K562 (cell line): Measurements from ENCODE around the gene LRRC26. TPM values are rescaled to one million over a fixed set of nuclear protein-coding genes. Genes with fewer than 3 reads are reported as not detected.

Experiments
- ATAC-seq: fragments of 200-7000 bp; cut with Tn5 transposase; 3 replicates; pipeline ENCODE4 v1.9.1; 2020; ENCODE audit warnings: moderate library complexity
- BruUV-seq: library from RNA; stranded (reverse); fragments of 400-500 nt; replicated peaks from 2 replicates; lab custom pipeline; 2021; lab: Mats Ljungman, UMichigan
- CTCF ChIA-PET: fragments of 300-600 bp; formaldehyde crosslinking; extraction: SDS; loops from one replicate; lab custom pipeline; 2021; ENCODE audit warnings: low intra/inter-chr PET ratio; lab: Yijun Ruan, JAX
- POLR2A ChIA-PET: fragments of 300-600, 350-650 bp; sonication (Branson Sonifier 250); formaldehyde crosslinking; extraction: SDS; loops from one replicate; lab custom pipeline; 2021; ENCODE audit warnings: antibody characterized with exemption, inconsistent platforms; lab: Yijun Ruan, JAX
- DNase-seq, 4 experiments: peaks; one replicate each; pipeline versions ENCODE4 v3.0.0 to v3.0.0-alpha.2; 2011 to 2018; ENCODE audit warnings: low spot score in 3 of 4, mixed read lengths in 3 of 4; ENCODE audit errors: extremely low read depth in 1 of 4
- FAIRE-seq: peaks from 2 replicates; lab custom pipeline; 2011; peaks lifted over from hg19 to GRCh38; lab: Jason Lieb, UNC
- H2AFZ ChIP-seq: 2 replicates; pipeline ENCODE4 v1.6.0; 2011; ENCODE audit warnings: low read depth, low read length, control low read depth, inconsistent platforms
- H3K27ac ChIP-seq: fragments of 200-600 bp; 3 replicates; pipeline ENCODE4 v1.8.0; 2011; ENCODE audit warnings: low read depth, mild to moderate bottlenecking, control low read depth, inconsistent platforms, low read length, moderate library complexity, mixed read lengths; ENCODE audit errors: extremely low read depth
- H3K27me3 ChIP-seq, 2 experiments: fragments of 300-600 bp in 1 of 2; 2 replicates in 1 of 2; 3 replicates in 1 of 2; pipeline versions ENCODE4 v1.6.0 to v1.8.0; 2011; ENCODE audit warnings: inconsistent platforms in 2 of 2, low read length in 2 of 2, mild to moderate bottlenecking in 1 of 2, mixed read lengths in 1 of 2, moderate library complexity in 1 of 2; ENCODE audit not compliant: control insufficient read depth in 2 of 2, insufficient read depth in 2 of 2
- H3K36me3 ChIP-seq: fragments of 300-600 bp; 3 replicates; pipeline ENCODE4 v1.8.0; 2011; ENCODE audit warnings: mild to moderate bottlenecking, low read length, inconsistent platforms; ENCODE audit not compliant: control insufficient read depth, insufficient read depth
- H3K4me1 ChIP-seq, 2 experiments: fragments of 200-600 bp in 1 of 2; replicated peaks in 1 of 2; 2 replicates in 1 of 2; 3 replicates in 1 of 2; pipeline versions ENCODE4 v1.5.1 to v1.8.0; 2011; ENCODE audit warnings: inconsistent platforms in 2 of 2, low read length in 2 of 2, mild to moderate bottlenecking in 1 of 2, mixed read lengths in 1 of 2, moderate library complexity in 1 of 2; ENCODE audit not compliant: control insufficient read depth in 2 of 2, insufficient read depth in 2 of 2
- H3K4me2 ChIP-seq: 2 replicates; pipeline ENCODE4 v1.6.1; 2011; ENCODE audit warnings: low read length, control low read depth, inconsistent platforms, mixed read lengths; ENCODE audit not compliant: insufficient read depth
- H3K4me3 ChIP-seq: fragments of 200-600 bp; sonication (generic), shearing (Covaris generic); 2 replicates; pipeline ENCODE4 v1.5.1; 2016; ENCODE audit warnings: control low read depth, inconsistent platforms
- H3K79me2 ChIP-seq: fragments of 200-600 bp; 3 replicates; pipeline ENCODE4 v1.8.0; 2011; ENCODE audit warnings: low read length, inconsistent platforms; ENCODE audit not compliant: control insufficient read depth, insufficient read depth
- H3K9ac ChIP-seq, 2 experiments: 2 replicates each; pipeline versions ENCODE4 v1.6.0 to v1.6.1; 2011; ENCODE audit warnings: low read depth in 2 of 2, low read length in 2 of 2, control low read depth in 1 of 2, inconsistent platforms in 1 of 2, mild to moderate bottlenecking in 1 of 2, mixed read lengths in 1 of 2; ENCODE audit not compliant: insufficient read depth in 1 of 2
- H3K9me1 ChIP-seq: one replicate; pipeline ENCODE4 v1.6.0; 2011; ENCODE audit warnings: inconsistent platforms, mild to moderate bottlenecking, low read length, moderate library complexity; ENCODE audit not compliant: control insufficient read depth, insufficient read depth
- H3K9me3 ChIP-seq: replicated peaks from 2 replicates; pipeline ENCODE4 v1.5.1; 2011; ENCODE audit warnings: low read depth, low read length, inconsistent platforms; ENCODE audit not compliant: control insufficient read depth, insufficient read depth
- H4K20me1 ChIP-seq: replicated peaks from 2 replicates; pipeline ENCODE4 v1.6.1; 2011; ENCODE audit warnings: low read length, inconsistent platforms, mixed read lengths; ENCODE audit not compliant: control insufficient read depth, insufficient read depth
- E2F3 ChIP-seq: fragments of 250-450 bp; sonication (Bioruptor Pico); IDR thresholded peaks from 2 replicates; pipeline ENCODE4 v1.4.0; 2020; ENCODE audit warnings: mild to moderate bottlenecking
- MEF2D ChIP-seq: conservative IDR thresholded peaks from 2 replicates; pipeline ENCODE4 v1.6.1; 2016; ENCODE audit warnings: low read depth, missing genetic modification characterization, missing compliant biosample characterization
- REST ChIP-seq, 2 experiments: fragments of 450-650 bp; formaldehyde crosslinking in 1 of 2; IDR thresholded peaks; 2 replicates each; pipeline versions ENCODE4 v1.4.0 to v1.6.1; 2014 to 2020; ENCODE audit warnings: mild to moderate bottlenecking in 2 of 2, borderline replicate concordance in 1 of 2, low read depth in 1 of 2
- TFAP4 ChIP-seq: sonication (generic); formaldehyde crosslinking; IDR thresholded peaks from 2 replicates; pipeline ENCODE4 v1.8.0; 2022; ENCODE audit warnings: missing genetic modification reagents, mild to moderate bottlenecking, moderate library complexity, borderline replicate concordance
- ZNF639 ChIP-seq, 2 experiments: fragments of 200-800 bp in 1 of 2; sonication (Bioruptor generic) in 1 of 2; sonication (generic) in 1 of 2; formaldehyde crosslinking in 1 of 2; IDR thresholded peaks in 1 of 2; conservative IDR thresholded peaks in 1 of 2; 2 replicates each; pipeline versions ENCODE4 v1.5.0 to v1.6.1; 2016 to 2020; ENCODE audit warnings: missing compliant biosample characterization in 1 of 2, missing genetic modification characterization in 1 of 2, missing genetic modification reagents in 1 of 2
- WGBS: fragments of 100-300 bp; shearing (Covaris generic); methylation state at CpG from one replicate; pipeline ENCODE4 v1.1.6; 2016; ENCODE audit warnings: low coverage, mixed read lengths; ENCODE audit not compliant: insufficient coverage; ENCODE audit errors: missing lambda C conversion rate; 5-methylcytosine and 5-hydroxymethylcytosine counted together
- in situ Hi-C: fragments of 300-500 bp; cut with MboI; formaldehyde crosslinking; loops from 4 replicates; pipeline ENCODE4 v1.15.0; 2018; ENCODE audit warnings: inconsistent platforms, mixed read lengths
- intact Hi-C: fragments of 100-400 bp; cut with micrococcal nuclease; formaldehyde crosslinking; loops from 2 replicates; pipeline ENCODE4 v1.14.2; 2022
- polyA plus RNA-seq, 8 experiments: library from polyadenylated mRNA; depleted of rRNA in 4 of 8; stranded (reverse) in 5 of 8; unstranded in 3 of 8; fragments of >200 nt; fragmentation: Nextera tagmentation in 2 of 8; fragmentation: Illumina TruSeq in 1 of 8; extraction: Ambion mirVana in 2 of 8; extraction: Trizol in 1 of 8; gene quantifications; 2 replicates each; pipeline versions ENCODE4 v1.2.1 to v1.2.3, GENCODE V29; 2011 to 2014; ENCODE audit warnings: inconsistent platforms in 1 of 8, missing spikeins in 1 of 8
- total RNA-seq, 7 experiments: library from RNA; depleted of rRNA in 6 of 7; stranded (reverse); fragments of >200 nt in 6 of 7; fragmentation: Illumina TruSeq in 2 of 7; extraction: Trizol in 2 of 7; gene quantifications; 2 replicates each; pipeline versions ENCODE4 v1.2.1 to v1.2.3, GENCODE V29; 2011 to 2021; ENCODE audit warnings: low replicate concordance in 1 of 7

The LRRC26 gene
- total and polyA plus RNA-seq, 9 of the 15 experiments (the other 6 are each of a cell fraction or from before 2014, with no cell fraction given) = not detected

- H4K20me1 ChIP-seq = 0 out of 2 replicates have a peak, but pooled peaks cover 5% of the 10 kb centered on the region
- 8% methylated on average over 35 of the region's 49 CpGs for WGBS
- ATAC-seq (no peak), FAIRE-seq (no peak), DNase-seq (peak in 1 of 4 experiments; percentile 9)
- no peak overlapping the region for H3K27ac ChIP-seq
- BruUV-seq = no TSS peak
- ChIA-PET POLR2A (interaction anchor here (1.0 kb wide), 1 partner anchor 9 kb away, joined by 5 read pairs; no protein-coding TSS in a partner anchor), CTCF (no interaction called here)
- no peak overlapping the region for H2AFZ ChIP-seq
- peaks cover 14 to 30% of the 10 kb centered on the region in 2 experiments; a peak in 4 of 5 replicates for H3K27me3 ChIP-seq
- H3K9ac ChIP-seq = no peak overlapping the region
- peaks cover 8 to 51% of the 10 kb centered on the region in 2 experiments; a peak in 3 of 5 replicates for H3K4me1 ChIP-seq
- no peak overlapping the region for H3K4me3 ChIP-seq
- no peaks in the 10 kb centered on the region for H3K9me1 ChIP-seq
- H3K4me2 ChIP-seq = no peak overlapping the region
- no peaks in the 10 kb centered on the region for H3K79me2 ChIP-seq
- H3K9me3 ChIP-seq = no peaks in the 10 kb centered on the region
- in situ Hi-C loops (no loop called here), intact Hi-C loops (no loop called here)
- H3K36me3 ChIP-seq = no peaks in the 10 kb centered on the region
- TF ChIP-seq MEF2D (tag) = no peak
- TF ChIP-seq E2F3 (CRISPR knock-in tag) = no peak
- no peak for TF ChIP-seq ZNF639 (CRISPR knock-in tag; conservative IDR thresholded peaks at IDR 0.05 in 1 of 2, IDR thresholded peaks at IDR 0.05 in 1 of 2)
- TF ChIP-seq TFAP4 (CRISPR knock-in tag) = peak; percentile 62; the same call in 1 of the 2 replicates
- TF ChIP-seq REST (IDR thresholded peaks at IDR 0.05; ENCODE audit: borderline replicate concordance) = peak; percentile 87
- 0 out of 2 replicates have a peak, but pooled peaks have one; percentile 58 for TF ChIP-seq REST (CRISPR knock-in tag; IDR thresholded peaks at IDR 0.05; ENCODE audit: low read depth)
Observed at GRCh38 chr9:137145731-137146526, 23.9 kb downstream of the LRRC26 start.
